Activated CD8-positive, alpha-beta memory T cell treated with anti-CD3 and anti-CD28 coated beads, Interleukin-2, amount 50 U/mL, for 1 hour (primary cell): ENCODE data around the gene MEF2B.
"Not testable (repeated sequence)": the region's sequence is repeated elsewhere in the genome, so short reads cannot be mapped to it uniquely, and the experiment has no call there.

Experiments
- DNase-seq: peaks from one replicate; pipeline ENCODE4 v3.0.0-alpha.2; 2020; ENCODE audit errors: extremely low read depth

Gene MEF2B

DNA sequence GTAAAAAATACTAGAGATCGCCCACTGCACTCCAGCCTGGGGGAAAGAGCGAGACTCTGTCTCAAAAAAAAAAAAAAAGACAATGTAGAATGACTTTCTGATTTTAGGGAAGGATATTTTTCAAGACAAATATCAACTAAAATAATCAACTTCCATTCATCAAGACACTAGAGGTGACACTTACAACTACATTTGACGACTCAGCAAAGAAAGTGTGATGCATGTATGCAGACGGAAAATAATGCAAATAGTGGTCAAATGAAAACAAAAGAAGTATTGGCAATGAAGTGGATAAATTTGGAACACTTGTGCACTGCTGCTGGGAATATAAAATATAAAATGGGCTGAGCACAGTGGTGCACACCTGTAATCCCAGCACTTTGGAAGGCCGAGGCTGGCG is 44.0 kb downstream of the MEF2B start:
- no peak for DNase-seq

GRCh38 chr19:19123386-19123785 is 46.7 kb downstream of the MEF2B start:
- DNase-seq: no peak

DNA sequence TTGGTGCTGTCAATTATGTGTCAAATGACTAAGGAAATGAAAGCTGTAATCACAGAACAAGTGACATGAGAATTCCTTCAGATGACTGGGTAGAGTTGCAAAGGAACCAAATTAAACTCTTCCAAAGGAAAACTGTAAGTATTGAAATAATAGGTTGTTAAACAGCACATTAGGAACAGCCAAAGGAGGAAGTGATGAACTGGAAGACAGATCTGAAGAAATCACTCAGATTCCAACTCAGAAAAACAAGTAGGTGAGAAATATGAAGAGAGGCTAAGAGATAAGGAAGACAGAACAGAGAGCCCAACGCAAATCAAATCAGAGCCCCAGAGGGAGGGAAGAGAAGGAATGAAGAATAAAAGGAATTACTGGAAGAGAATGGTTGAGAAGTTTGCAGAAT is 47.2 kb downstream of the MEF2B start:
- no peak for DNase-seq

GRCh38 chr19:19121371-19121770 is 48.7 kb downstream of the MEF2B start:
- no peak for DNase-seq

GRCh38 chr19:19120308-19121231 is 49.5 kb downstream of the MEF2B start:
- DNase-seq: no peak

GRCh38 chr19:19119325-19120237 is 50.5 kb downstream of the MEF2B start:
- no peak for DNase-seq

GRCh38 chr19:19115954-19116353 is 54.1 kb downstream of the MEF2B start:
- no peak for DNase-seq

- no peak for DNase-seq
Measured at GRCh38 chr19:19113040-19113626, 56.9 kb downstream of the MEF2B start.

GRCh38 chr19:19111967-19112580 is 58.0 kb downstream of the MEF2B start:
- no peak for DNase-seq

GRCh38 chr19:19111136-19111835 is 58.8 kb downstream of the MEF2B start:
- DNase-seq: no peak

DNA sequence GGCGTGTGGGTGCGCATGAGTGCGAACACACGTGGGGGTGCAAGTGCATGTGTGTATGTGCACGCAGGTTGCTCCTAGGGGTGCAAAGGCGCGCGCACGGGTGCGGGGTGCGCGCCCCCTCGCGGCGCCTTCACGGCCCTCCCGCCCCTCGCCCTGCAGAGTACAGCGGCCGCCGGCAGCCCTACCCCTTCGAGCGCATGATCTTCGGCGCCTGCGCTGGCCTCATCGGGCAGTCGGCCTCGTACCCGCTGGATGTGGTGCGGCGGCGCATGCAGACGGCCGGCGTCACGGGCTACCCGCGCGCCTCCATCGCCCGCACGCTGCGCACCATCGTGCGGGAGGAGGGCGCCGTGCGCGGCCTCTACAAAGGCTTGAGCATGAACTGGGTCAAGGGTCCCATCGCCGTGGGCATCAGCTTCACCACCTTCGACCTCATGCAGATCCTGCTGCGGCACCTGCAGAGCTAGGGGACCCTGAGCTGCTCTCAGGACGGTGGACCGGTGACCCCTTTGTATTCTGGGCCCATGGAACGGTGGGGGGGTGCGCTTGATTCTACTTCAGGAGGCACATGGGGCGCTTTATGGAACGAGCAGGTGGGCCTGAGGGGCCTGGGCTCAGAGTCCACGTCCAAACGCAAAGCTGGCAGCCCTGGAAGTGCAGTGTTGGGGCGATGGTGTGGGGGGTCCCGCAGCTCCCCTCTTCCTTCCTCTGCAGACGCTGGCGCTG is 59.5 kb downstream of the MEF2B start:
- DNase-seq: no peak

DNA sequence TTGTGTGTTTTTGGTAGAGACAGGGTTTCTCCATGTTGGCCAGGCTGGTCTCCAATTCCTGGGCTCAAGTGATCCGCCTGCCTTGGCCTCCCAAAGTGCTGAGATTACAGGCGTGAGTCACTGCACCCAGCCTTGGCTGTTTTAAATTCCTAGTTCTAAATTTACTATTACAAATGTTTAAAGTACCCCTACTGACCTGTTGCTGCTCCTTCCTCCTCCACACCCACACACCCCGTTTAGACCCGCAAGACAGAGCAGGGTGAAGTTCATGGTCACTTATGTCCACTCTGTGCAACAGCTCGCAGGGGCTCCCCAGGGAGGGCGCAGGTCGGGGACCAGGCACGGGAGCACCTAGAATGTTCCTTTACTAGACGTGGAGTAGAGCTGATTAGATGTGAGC is 60.5 kb downstream of the MEF2B start:
- DNase-seq: no peak

DNA sequence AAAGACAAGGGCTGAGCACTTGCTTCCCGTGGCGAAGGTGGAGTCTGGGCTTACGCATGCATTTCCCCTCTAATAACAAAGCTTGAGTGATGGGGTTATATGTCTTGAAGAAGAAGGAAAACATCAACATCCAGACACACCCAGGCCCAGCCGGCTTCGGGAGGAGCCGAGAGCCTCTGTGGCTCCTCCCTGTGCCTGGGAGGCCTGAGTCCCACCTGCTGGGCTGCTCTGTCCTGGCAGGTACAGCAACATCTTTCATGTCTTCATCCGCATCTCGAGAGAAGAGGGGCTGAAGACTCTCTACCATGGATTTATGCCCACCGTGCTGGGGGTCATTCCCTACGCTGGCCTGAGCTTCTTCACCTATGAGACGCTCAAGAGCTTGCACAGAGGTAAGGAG is 62.4 kb downstream of the MEF2B start:
- no peak for DNase-seq

GRCh38 chr19:19106938-19107337 is 63.1 kb downstream of the MEF2B start:
- DNase-seq: not testable (repeated sequence)

GRCh38 chr19:19106056-19106551 is 64.0 kb downstream of the MEF2B start:
- DNase-seq: no peak

DNA sequence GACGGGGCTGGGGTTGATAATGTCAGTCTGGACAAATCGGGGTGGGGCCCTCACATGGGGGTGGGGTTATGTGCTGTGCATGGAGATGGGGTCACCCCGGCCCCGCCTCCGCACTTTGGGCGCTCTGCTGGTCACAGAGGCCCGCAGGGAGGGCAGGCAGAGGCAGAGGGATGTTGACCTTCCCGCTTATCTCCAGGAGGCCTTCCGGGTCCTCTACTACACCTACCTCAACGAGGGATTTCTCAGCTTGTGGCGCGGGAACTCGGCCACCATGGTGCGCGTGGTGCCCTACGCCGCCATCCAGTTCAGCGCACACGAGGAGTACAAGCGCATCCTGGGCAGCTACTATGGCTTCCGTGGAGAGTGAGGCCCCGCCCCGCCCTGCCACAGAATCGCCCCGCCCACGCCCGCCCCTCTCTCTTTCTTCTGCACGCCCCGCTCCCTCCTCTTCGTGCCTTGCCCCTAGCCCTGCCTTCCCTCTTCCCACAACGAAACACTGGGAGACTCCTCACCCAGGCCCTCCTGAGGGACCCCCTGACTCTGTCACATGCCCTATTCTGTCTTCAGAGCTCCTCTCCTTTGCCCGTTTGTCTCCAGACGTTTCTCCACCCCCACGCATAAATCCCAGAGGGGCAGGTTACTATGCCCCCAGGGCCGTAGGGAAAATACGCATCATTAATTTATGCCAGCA is 64.6 kb downstream of the MEF2B start:
- no peak for DNase-seq

DNA sequence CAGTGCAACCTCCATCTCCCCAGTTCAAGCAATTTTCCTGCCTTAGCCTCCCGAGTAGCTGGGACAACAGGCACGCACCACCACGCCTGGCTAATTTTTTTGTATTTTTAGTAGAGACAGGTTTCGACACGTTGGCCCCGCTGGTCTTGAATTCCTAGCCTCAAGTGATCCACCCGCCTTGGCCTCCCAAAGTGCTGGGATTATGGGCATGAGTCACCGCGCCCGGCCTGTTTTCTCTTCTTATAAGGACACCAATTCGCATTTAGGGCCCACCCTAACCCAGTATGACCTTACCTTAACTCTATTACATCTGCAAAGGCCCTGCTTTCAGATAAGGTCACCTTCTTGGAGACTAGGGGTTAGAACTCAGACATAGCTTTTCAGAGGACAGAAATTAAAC is 66.9 kb downstream of the MEF2B start:
- no peak for DNase-seq

DNA sequence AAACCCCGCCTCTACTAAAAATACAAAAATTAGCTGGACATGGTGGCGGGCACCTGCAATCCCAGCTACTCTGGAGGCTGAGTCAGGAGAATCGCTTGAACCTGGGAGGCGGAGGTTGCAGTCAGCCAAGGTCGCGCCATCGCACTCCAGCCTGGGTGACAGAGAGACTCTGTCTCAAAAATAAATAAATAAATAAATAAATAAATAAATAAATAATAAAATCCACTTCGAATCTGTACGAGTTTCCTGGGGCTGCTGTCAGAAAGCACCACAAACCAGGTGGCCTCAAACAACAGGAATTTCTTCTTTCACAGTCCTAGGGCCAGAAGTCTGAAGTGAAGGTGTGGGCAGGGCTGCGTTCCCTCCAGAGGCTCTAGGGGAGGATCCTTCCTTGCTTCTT is 67.5 kb downstream of the MEF2B start:
- not testable (repeated sequence) for DNase-seq

DNA sequence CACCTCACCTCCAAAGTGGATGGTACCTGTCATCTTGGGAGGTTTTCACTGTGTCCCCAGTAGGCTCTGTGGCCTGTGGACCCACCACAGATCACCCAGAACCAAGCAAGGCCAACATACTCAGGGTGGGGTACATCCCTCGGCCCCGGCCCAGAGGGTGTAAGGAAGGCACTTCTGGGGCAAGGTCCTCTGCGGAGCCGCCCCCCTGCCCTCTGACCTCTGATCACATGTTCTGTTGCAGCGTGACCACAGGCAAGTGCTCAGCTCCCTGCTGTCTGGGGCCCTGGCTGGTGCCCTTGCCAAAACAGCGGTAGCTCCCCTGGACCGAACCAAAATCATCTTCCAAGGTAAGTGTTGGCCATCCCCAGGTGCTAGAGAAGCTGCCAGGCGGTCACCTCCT is 68.5 kb downstream of the MEF2B start:
- no peak for DNase-seq
